PC-9 (cell line): ENCODE results near the gene DSG3.

ENCODE experiments used
- EZH2 ChIP-seq: fragments of 200-600 bp; sonication (generic); IDR thresholded peaks from 2 replicates; pipeline ENCODE4 v1.8.0; 2017; ENCODE audit warnings: antibody characterized with exemption, low read depth
- TF ChIP-seq, protein P1 (sequence below): fragments of 200-600 bp; sonication (generic); conservative IDR thresholded peaks from 2 replicates; pipeline ENCODE4 v1.6.1; 2017; ENCODE audit warnings: mixed run types, antibody characterized with exemption, mild to moderate bottlenecking, moderate library complexity

DNA sequence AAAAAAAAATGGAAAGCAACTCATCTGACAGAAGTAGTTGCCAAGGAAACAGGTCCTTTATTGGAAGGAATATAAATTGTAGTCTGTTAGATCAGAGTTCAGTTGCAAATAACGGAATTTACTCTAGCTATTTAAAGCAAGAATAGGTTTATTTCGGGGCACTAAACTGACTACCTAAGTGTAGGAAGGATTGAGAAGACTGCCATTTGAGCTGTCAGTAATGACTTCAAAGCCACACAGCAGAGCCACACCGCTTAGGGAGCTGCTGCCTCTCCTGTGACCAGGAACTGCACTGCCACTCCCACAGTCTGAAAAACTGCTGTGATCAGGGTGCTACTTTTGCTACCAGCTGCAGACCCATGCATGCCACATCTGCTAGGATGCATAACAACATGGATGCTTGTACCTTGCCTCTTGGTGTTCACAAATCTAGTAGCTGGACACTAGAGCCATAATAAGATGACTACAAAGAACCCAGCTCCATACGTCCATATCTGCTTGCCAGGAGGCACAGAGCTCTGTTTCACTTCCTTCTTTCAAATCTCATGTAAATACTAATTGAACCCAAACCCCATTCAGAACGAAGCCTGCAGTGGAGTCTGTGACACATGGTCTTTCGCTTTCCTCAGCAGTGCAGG lies 52.6 kb downstream of the DSG3 start:
- TF ChIP-seq, protein P1, sequence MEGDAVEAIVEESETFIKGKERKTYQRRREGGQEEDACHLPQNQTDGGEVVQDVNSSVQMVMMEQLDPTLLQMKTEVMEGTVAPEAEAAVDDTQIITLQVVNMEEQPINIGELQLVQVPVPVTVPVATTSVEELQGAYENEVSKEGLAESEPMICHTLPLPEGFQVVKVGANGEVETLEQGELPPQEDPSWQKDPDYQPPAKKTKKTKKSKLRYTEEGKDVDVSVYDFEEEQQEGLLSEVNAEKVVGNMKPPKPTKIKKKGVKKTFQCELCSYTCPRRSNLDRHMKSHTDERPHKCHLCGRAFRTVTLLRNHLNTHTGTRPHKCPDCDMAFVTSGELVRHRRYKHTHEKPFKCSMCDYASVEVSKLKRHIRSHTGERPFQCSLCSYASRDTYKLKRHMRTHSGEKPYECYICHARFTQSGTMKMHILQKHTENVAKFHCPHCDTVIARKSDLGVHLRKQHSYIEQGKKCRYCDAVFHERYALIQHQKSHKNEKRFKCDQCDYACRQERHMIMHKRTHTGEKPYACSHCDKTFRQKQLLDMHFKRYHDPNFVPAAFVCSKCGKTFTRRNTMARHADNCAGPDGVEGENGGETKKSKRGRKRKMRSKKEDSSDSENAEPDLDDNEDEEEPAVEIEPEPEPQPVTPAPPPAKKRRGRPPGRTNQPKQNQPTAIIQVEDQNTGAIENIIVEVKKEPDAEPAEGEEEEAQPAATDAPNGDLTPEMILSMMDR = no peak
- no peak for TF ChIP-seq EZH2
